Retinal pigment epithelial cell (primary cell): ENCODE data around the gene SLC12A6.
"Not testable (repeated sequence)": the region's sequence is repeated elsewhere in the genome, so short reads cannot be mapped to it uniquely, and the experiment has no call there.

Experiments used
- DNase-seq: peaks from one replicate; pipeline ENCODE4 v3.0.0-alpha.2; 2010; ENCODE audit warnings: low read depth
- H3K4me3 ChIP-seq: 2 replicates; pipeline ENCODE4 v1.5.1; 2011; ENCODE audit warnings: mild to moderate bottlenecking, low read length, control low read depth, moderate library complexity
- TF ChIP-seq, protein P1 (sequence below): conservative IDR thresholded peaks from 2 replicates; pipeline ENCODE4 v1.5.1; 2011; ENCODE audit warnings: low read depth, low read length, control low read depth, inconsistent platforms

Gene SLC12A6

DNA sequence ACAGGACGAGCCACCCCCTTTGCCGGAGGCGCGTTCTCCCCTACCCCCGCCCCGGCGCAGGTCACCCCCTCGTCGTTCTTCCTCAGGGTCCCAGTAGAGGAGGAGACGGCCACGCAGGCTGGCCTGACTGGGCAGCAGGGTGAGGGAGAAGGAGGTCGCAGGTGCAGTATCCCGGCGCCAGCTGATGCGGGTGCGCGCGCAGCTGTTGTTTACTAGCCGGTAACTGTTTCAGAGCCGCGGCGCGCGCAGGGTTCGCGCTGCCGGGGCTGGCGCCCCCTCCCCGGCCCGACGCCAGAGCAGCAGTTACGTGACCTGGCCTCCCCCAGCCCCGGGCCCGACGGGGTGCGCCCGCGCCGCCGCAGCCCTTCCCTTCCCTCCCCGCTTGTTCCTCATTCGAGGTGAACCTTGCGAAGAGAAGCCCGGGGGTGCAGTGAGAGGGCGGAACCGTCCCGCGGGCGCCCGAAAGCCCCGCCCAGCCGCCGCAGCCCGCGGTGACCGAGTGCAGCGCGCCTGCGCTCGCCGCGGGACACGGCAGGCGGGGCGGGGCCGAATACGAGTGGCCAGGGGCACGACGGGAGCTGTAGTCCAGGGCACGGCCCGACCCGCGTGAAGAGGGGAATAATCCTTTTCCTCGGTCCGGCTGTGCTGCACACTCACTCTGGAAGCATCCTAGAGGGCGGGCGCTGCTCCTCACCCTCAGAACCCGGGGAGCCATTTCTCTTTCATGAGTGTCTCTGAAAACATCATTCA lies at the start of gene SLC12A6:
TSS of gene SLC12A6 (minus strand) at position 225 of the 750 bp plus-strand sequence. CDS start 1,101 bp downstream, outside the sequence.
- TF ChIP-seq, protein P1, sequence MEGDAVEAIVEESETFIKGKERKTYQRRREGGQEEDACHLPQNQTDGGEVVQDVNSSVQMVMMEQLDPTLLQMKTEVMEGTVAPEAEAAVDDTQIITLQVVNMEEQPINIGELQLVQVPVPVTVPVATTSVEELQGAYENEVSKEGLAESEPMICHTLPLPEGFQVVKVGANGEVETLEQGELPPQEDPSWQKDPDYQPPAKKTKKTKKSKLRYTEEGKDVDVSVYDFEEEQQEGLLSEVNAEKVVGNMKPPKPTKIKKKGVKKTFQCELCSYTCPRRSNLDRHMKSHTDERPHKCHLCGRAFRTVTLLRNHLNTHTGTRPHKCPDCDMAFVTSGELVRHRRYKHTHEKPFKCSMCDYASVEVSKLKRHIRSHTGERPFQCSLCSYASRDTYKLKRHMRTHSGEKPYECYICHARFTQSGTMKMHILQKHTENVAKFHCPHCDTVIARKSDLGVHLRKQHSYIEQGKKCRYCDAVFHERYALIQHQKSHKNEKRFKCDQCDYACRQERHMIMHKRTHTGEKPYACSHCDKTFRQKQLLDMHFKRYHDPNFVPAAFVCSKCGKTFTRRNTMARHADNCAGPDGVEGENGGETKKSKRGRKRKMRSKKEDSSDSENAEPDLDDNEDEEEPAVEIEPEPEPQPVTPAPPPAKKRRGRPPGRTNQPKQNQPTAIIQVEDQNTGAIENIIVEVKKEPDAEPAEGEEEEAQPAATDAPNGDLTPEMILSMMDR = no peak
- peak within 1 kb of the TSS; percentile 77 for H3K4me3 ChIP-seq
- peak; percentile 64 for DNase-seq

DNA sequence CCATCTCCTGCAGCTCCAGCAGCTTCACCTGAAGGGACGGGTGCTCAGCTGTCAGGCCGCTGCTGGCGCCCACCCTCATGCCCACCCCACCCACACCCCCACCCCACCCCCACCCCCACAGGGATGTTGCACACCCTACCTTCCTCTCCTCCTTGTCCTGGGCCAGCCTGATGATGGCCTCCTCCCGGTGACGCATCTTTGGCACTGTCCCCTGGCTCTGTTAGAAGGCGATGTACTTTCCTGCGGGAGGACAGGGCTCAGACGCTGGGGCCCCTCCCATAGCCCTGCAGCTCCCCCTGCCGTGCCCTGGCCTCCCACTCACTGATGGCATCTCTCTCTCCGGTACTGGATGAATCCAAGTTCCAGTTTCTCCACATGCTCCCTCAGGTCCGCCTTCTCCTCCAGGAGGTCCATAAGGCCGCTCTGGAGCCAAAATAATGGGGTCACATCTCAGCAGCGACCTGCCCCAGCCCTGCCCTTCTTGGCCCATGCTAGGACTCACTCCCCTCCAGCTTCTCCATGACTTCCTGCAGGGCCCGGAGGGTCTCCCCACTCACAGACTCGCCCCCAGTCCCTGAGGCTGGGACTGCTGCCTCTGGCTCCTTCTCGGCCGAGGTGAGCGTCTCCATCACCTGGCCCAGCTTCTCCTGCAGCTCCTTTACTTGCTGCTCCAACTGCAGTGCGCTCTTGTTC lies 44.4 kb upstream of the SLC12A6 start:
- DNase-seq, H3K4me3 ChIP-seq: not testable (repeated sequence)

DNA sequence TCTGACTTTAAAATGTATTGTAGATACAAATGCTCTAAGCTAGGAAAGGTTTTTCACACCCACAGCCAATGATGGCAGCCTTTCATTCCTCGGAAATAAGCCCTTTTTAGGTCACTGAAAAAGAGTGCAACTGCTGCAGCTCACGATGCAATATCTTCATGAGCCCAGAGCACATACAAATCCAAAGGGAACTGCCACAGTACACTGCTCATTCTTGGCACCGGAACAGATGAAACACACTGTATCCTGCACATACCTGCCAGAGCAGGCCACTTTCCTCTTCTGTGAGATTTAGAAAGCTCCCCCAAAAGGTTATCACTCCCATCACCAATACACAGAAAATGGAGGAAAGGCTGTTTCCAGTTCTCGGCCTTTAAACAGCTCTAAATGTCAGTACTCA lies 42.9 kb upstream of the SLC12A6 start:
- DNase-seq = not testable (repeated sequence)

DNA sequence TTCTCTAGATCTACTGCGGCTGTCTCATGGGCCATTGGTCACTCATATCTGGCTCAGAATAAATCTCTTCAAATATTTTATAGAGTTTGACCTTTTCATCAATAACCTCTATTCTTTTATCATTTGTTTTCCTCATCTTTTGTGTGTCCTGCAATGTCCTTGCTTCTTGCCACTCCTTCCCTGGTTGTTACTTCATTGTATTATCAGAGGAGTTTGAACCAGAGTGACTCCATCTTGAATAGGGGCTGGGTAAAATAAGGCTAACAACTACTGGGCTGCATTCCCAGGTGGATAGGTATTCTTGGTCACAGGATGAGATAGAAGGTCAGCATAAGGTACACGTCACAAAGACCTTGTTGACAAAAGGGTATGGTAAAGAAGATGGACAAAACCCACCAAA lies 39.3 kb upstream of the SLC12A6 start:
- no peak overlapping the region for H3K4me3 ChIP-seq
- TF ChIP-seq, protein P1 = no peak
- no peak for DNase-seq

More for the DNA sequence above, 42.9 kb upstream of the SLC12A6 start:
- H3K4me3 ChIP-seq = not testable (repeated sequence)

DNA sequence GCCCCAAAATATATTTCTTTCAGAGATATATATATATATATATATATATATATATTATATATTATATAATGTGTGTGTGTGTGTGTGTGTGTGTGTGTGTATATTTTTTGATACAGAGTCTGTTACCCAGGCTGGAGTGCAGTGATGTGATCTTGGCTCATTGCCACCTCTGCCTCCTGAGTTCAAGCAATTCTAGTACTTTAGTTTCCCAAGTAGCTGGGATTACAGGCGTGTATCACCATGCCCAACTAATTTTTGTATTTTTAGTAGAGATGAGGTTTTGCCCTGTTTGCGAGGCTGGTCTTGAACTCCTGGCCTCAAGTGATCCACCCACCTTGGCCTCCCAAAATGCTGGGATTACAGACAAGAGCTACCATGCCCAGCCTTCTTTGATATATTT lies 38.0 kb upstream of the SLC12A6 start:
- H3K4me3 ChIP-seq, DNase-seq: not testable (repeated sequence)

DNA sequence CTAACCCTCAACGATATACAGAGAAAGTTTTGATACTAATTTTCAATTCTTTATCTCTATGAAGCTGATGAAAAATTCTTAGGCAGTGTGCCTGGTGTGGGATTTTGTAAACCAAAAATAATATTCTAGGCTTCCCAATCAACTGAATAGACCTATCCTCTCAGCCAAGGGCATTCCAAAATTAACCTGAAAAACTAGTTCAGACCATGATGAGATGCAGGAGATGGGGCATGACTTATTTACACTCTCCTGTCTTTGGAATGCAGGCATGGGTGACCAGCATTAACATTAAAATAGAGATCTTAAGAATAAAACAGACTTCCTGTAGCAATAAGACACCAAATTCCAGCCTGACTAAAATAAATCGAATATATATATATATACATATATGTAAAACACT lies 37.2 kb upstream of the SLC12A6 start:
- DNase-seq = no peak
- TF ChIP-seq, protein P1 = no peak
- H3K4me3 ChIP-seq = no peak overlapping the region

DNA sequence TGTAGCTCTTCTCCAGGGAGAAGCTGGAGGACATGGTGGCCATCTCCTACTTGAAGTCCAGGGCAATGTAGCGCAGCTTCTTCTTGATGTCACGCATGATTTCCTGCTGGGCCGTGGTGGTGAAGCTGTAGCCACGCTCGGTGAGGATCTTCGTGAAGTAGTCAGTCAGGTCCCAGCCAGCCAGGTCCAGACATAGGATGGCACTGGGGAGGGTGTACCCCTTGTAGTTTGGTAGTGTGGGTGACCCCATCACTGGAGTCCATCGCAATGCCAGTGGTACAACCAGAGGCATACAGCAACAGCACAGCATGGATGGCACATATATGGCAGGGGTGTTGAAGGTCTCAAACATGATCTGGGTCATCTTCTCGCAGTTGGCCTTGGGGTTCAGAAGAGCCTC lies 36.4 kb upstream of the SLC12A6 start:
- no peak overlapping the region for H3K4me3 ChIP-seq
- TF ChIP-seq, protein P1 = no peak
- DNase-seq = no peak

DNA sequence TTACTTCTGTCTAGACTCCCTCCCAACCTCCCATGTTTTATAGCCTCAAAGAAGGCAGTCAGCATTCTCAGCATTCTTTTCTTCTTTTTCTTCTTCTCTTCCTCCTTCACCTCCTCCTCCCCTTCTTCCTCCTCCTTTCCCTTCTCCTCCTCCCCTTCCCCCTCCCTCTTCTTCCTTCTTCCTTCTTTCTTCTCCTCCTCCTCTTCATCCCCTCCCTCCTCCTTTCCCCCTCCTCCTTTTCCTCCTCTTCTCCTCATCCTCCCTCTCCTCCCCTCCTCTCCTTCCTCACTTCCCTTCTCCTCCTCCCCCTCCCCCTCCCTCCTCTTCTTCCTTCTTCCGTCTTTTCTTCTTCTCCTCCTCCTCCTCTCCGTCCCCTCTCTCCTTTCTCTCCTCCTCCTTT lies 33.1 kb upstream of the SLC12A6 start:
- TF ChIP-seq, protein P1 = no peak
- H3K4me3 ChIP-seq = no peak overlapping the region
- no peak for DNase-seq
